GM12878 (cell line): ENCODE data around the gene YWHAH.

Experiments
- ESRRA ChIP-seq: IDR thresholded peaks from 2 replicates; pipeline ENCODE4 v1.6.1; 2012; ENCODE audit warnings: mild to moderate bottlenecking, low read length, improper control_type of control experiment
- POLR2AphosphoS5 ChIP-seq: IDR thresholded peaks from 2 replicates; pipeline ENCODE4 v1.6.1; 2011; ENCODE audit warnings: mild to moderate bottlenecking, low read length, inconsistent platforms
- ZNF217 ChIP-seq: fragments of 450-650 bp; IDR thresholded peaks from 2 replicates; pipeline ENCODE4 v1.6.1; 2017; ENCODE audit warnings: antibody characterized with exemption, mild to moderate bottlenecking
- TF ChIP-seq, protein P1 (sequence below), 3 experiments: IDR thresholded peaks in 2 of 3; conservative IDR thresholded peaks in 1 of 3; 2 replicates each; pipeline ENCODE4 v1.5.1; 2011; ENCODE audit warnings: low read depth in 3 of 3, low read length in 3 of 3, mild to moderate bottlenecking in 3 of 3, control low read depth in 2 of 3, moderate library complexity in 2 of 3, inconsistent platforms in 1 of 3, mixed read lengths in 1 of 3; ENCODE audit not compliant: control insufficient read depth in 2 of 3, insufficient read depth in 1 of 3; ENCODE audit errors: extremely low read depth in 1 of 3
- TF ChIP-seq, protein P2 (sequence below): IDR thresholded peaks from 2 replicates; pipeline ENCODE4 v1.6.1; 2012; ENCODE audit warnings: low read depth, low read length, improper control_type of control experiment
- TF ChIP-seq, protein P3 (sequence below): fragments of 450-650 bp; IDR thresholded peaks from 2 replicates; pipeline ENCODE4 v1.6.1; 2016; ENCODE audit warnings: mild to moderate bottlenecking

DNA sequence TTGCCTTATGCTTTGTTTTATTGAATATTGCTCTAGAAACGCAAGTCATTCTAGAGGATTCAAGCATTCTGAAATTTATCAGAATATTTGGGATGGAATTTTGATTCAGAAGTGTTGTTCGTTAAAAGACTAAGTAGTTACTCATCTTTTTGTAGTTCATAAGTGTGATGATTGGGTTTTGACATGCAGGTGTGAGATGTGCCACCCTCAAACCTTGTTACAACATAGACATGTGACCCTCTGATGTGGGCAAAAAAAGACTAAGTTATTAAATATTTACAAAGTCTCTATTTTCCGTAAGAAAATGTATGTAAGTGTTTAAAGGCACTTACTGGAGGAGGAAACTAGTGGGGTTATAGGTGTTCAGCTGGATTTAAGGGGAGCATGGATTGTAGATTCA, 8.9 kb downstream of the YWHAH start:
- TF ChIP-seq, protein P1, sequence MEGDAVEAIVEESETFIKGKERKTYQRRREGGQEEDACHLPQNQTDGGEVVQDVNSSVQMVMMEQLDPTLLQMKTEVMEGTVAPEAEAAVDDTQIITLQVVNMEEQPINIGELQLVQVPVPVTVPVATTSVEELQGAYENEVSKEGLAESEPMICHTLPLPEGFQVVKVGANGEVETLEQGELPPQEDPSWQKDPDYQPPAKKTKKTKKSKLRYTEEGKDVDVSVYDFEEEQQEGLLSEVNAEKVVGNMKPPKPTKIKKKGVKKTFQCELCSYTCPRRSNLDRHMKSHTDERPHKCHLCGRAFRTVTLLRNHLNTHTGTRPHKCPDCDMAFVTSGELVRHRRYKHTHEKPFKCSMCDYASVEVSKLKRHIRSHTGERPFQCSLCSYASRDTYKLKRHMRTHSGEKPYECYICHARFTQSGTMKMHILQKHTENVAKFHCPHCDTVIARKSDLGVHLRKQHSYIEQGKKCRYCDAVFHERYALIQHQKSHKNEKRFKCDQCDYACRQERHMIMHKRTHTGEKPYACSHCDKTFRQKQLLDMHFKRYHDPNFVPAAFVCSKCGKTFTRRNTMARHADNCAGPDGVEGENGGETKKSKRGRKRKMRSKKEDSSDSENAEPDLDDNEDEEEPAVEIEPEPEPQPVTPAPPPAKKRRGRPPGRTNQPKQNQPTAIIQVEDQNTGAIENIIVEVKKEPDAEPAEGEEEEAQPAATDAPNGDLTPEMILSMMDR (IDR thresholded peaks at IDR 0.05 in 2 of 3, conservative IDR thresholded peaks at IDR 0.05 in 1 of 3; ENCODE audit: control insufficient read depth in 2 of 3, extremely low read depth in 1 of 3, insufficient read depth in 1 of 3, low read depth in 3 of 3, low read length in 3 of 3): no peak
- TF ChIP-seq, protein P2, sequence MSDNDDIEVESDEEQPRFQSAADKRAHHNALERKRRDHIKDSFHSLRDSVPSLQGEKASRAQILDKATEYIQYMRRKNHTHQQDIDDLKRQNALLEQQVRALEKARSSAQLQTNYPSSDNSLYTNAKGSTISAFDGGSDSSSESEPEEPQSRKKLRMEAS: no peak
- TF ChIP-seq ESRRA: no peak
- TF ChIP-seq ZNF217: no peak
- no peak for TF ChIP-seq POLR2AphosphoS5
- TF ChIP-seq, protein P3, sequence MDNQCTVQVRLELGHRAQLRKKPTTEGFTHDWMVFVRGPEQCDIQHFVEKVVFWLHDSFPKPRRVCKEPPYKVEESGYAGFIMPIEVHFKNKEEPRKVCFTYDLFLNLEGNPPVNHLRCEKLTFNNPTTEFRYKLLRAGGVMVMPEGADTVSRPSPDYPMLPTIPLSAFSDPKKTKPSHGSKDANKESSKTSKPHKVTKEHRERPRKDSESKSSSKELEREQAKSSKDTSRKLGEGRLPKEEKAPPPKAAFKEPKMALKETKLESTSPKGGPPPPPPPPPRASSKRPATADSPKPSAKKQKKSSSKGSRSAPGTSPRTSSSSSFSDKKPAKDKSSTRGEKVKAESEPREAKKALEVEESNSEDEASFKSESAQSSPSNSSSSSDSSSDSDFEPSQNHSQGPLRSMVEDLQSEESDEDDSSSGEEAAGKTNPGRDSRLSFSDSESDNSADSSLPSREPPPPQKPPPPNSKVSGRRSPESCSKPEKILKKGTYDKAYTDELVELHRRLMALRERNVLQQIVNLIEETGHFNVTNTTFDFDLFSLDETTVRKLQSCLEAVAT: no peak
